K562 (cell line): ENCODE measurements around the gene FAM186B. TPM values are rescaled to one million over a fixed set of nuclear protein-coding genes. Genes with fewer than 3 reads are reported as not detected.

Source experiments
- ATAC-seq: fragments of 200-7000 bp; cut with Tn5 transposase; 3 replicates; pipeline ENCODE4 v1.9.1; 2020; ENCODE audit warnings: moderate library complexity
- BruUV-seq: library from RNA; stranded (reverse); fragments of 400-500 nt; replicated peaks from 2 replicates; lab custom pipeline; 2021; lab: Mats Ljungman, UMichigan
- CTCF ChIA-PET: fragments of 300-600 bp; formaldehyde crosslinking; extraction: SDS; loops from one replicate; lab custom pipeline; 2021; ENCODE audit warnings: low intra/inter-chr PET ratio; lab: Yijun Ruan, JAX
- POLR2A ChIA-PET: fragments of 300-600, 350-650 bp; sonication (Branson Sonifier 250); formaldehyde crosslinking; extraction: SDS; loops from one replicate; lab custom pipeline; 2021; ENCODE audit warnings: antibody characterized with exemption, inconsistent platforms; lab: Yijun Ruan, JAX
- DNase-seq, 4 experiments: peaks; one replicate each; pipeline versions ENCODE4 v3.0.0 to v3.0.0-alpha.2; 2011 to 2018; ENCODE audit warnings: low spot score in 3 of 4, mixed read lengths in 3 of 4; ENCODE audit errors: extremely low read depth in 1 of 4
- FAIRE-seq: peaks from 2 replicates; lab custom pipeline; 2011; peaks lifted over from hg19 to GRCh38; lab: Jason Lieb, UNC
- H2AFZ ChIP-seq: 2 replicates; pipeline ENCODE4 v1.6.0; 2011; ENCODE audit warnings: low read depth, low read length, control low read depth, inconsistent platforms
- H3K27ac ChIP-seq: fragments of 200-600 bp; 3 replicates; pipeline ENCODE4 v1.8.0; 2011; ENCODE audit warnings: low read depth, mild to moderate bottlenecking, control low read depth, inconsistent platforms, low read length, moderate library complexity, mixed read lengths; ENCODE audit errors: extremely low read depth
- H3K27me3 ChIP-seq, 2 experiments: fragments of 300-600 bp in 1 of 2; 2 replicates in 1 of 2; 3 replicates in 1 of 2; pipeline versions ENCODE4 v1.6.0 to v1.8.0; 2011; ENCODE audit warnings: inconsistent platforms in 2 of 2, low read length in 2 of 2, mild to moderate bottlenecking in 1 of 2, mixed read lengths in 1 of 2, moderate library complexity in 1 of 2; ENCODE audit not compliant: control insufficient read depth in 2 of 2, insufficient read depth in 2 of 2
- H3K36me3 ChIP-seq: fragments of 300-600 bp; 3 replicates; pipeline ENCODE4 v1.8.0; 2011; ENCODE audit warnings: mild to moderate bottlenecking, low read length, inconsistent platforms; ENCODE audit not compliant: control insufficient read depth, insufficient read depth
- H3K4me1 ChIP-seq, 2 experiments: fragments of 200-600 bp in 1 of 2; replicated peaks in 1 of 2; 2 replicates in 1 of 2; 3 replicates in 1 of 2; pipeline versions ENCODE4 v1.5.1 to v1.8.0; 2011; ENCODE audit warnings: inconsistent platforms in 2 of 2, low read length in 2 of 2, mild to moderate bottlenecking in 1 of 2, mixed read lengths in 1 of 2, moderate library complexity in 1 of 2; ENCODE audit not compliant: control insufficient read depth in 2 of 2, insufficient read depth in 2 of 2
- H3K4me2 ChIP-seq: 2 replicates; pipeline ENCODE4 v1.6.1; 2011; ENCODE audit warnings: low read length, control low read depth, inconsistent platforms, mixed read lengths; ENCODE audit not compliant: insufficient read depth
- H3K4me3 ChIP-seq: fragments of 200-600 bp; sonication (generic), shearing (Covaris generic); 2 replicates; pipeline ENCODE4 v1.5.1; 2016; ENCODE audit warnings: control low read depth, inconsistent platforms
- H3K79me2 ChIP-seq: fragments of 200-600 bp; 3 replicates; pipeline ENCODE4 v1.8.0; 2011; ENCODE audit warnings: low read length, inconsistent platforms; ENCODE audit not compliant: control insufficient read depth, insufficient read depth
- H3K9ac ChIP-seq, 2 experiments: 2 replicates each; pipeline versions ENCODE4 v1.6.0 to v1.6.1; 2011; ENCODE audit warnings: low read depth in 2 of 2, low read length in 2 of 2, control low read depth in 1 of 2, inconsistent platforms in 1 of 2, mild to moderate bottlenecking in 1 of 2, mixed read lengths in 1 of 2; ENCODE audit not compliant: insufficient read depth in 1 of 2
- H3K9me1 ChIP-seq: one replicate; pipeline ENCODE4 v1.6.0; 2011; ENCODE audit warnings: inconsistent platforms, mild to moderate bottlenecking, low read length, moderate library complexity; ENCODE audit not compliant: control insufficient read depth, insufficient read depth
- H3K9me3 ChIP-seq: replicated peaks from 2 replicates; pipeline ENCODE4 v1.5.1; 2011; ENCODE audit warnings: low read depth, low read length, inconsistent platforms; ENCODE audit not compliant: control insufficient read depth, insufficient read depth
- H4K20me1 ChIP-seq: replicated peaks from 2 replicates; pipeline ENCODE4 v1.6.1; 2011; ENCODE audit warnings: low read length, inconsistent platforms, mixed read lengths; ENCODE audit not compliant: control insufficient read depth, insufficient read depth
- AFF4 ChIP-seq: sonication (generic); formaldehyde crosslinking; IDR thresholded peaks from 2 replicates; pipeline ENCODE4 v1.8.0; 2023; ENCODE audit warnings: mild to moderate bottlenecking, missing genetic modification reagents
- CREM ChIP-seq: IDR thresholded peaks from 2 replicates; pipeline ENCODE4 v1.6.1; 2014; ENCODE audit warnings: antibody characterized with exemption, low read depth
- CXXC5 ChIP-seq: fragments of 250-450 bp; sonication (Bioruptor Pico); IDR thresholded peaks from 2 replicates; pipeline ENCODE4 v1.8.0; 2022; ENCODE audit warnings: inconsistent platforms, mild to moderate bottlenecking, moderate library complexity
- EGR1 ChIP-seq: fragments of 450-650 bp; conservative IDR thresholded peaks from 2 replicates; pipeline ENCODE4 v1.6.1; 2017; ENCODE audit warnings: mild to moderate bottlenecking
- HSF4 ChIP-seq: fragments of 250-450 bp; sonication (Bioruptor Pico); IDR thresholded peaks from 2 replicates; pipeline ENCODE4 v2.1.2; 2022; ENCODE audit warnings: mild to moderate bottlenecking, moderate library complexity, borderline replicate concordance
- KAT7 ChIP-seq: sonication (generic); formaldehyde crosslinking; IDR thresholded peaks from 2 replicates; pipeline ENCODE4 v1.8.0; 2022; ENCODE audit warnings: missing genetic modification reagents, mild to moderate bottlenecking, borderline replicate concordance
- NR2C1 ChIP-seq, 2 experiments: fragments of 450-650 bp; IDR thresholded peaks; 2 replicates each; pipeline ENCODE4 v1.6.1; 2017; ENCODE audit warnings: mild to moderate bottlenecking in 2 of 2, antibody characterized with exemption in 1 of 2, inconsistent platforms in 1 of 2, missing compliant biosample characterization in 1 of 2, missing genetic modification characterization in 1 of 2
- PRDM10 ChIP-seq: fragments of 450-650 bp; IDR thresholded peaks from 2 replicates; pipeline ENCODE4 v1.6.1; 2018; ENCODE audit not compliant: partially characterized antibody
- SMARCE1 ChIP-seq: fragments of 450-650 bp; IDR thresholded peaks from 2 replicates; pipeline ENCODE4 v1.7.1; 2016; ENCODE audit warnings: mild to moderate bottlenecking
- TOE1 ChIP-seq, 2 experiments: fragments of 450-650 bp in 1 of 2; sonication (generic) in 1 of 2; formaldehyde crosslinking in 1 of 2; IDR thresholded peaks; 2 replicates each; pipeline versions ENCODE4 v1.7.1 to v1.8.0; 2016 to 2022; ENCODE audit warnings: borderline replicate concordance in 2 of 2, mild to moderate bottlenecking in 2 of 2, antibody characterized with exemption in 1 of 2, inconsistent platforms in 1 of 2, low read depth in 1 of 2, missing genetic modification reagents in 1 of 2, moderate library complexity in 1 of 2
- WGBS: fragments of 100-300 bp; shearing (Covaris generic); methylation state at CpG from one replicate; pipeline ENCODE4 v1.1.6; 2016; ENCODE audit warnings: low coverage, mixed read lengths; ENCODE audit not compliant: insufficient coverage; ENCODE audit errors: missing lambda C conversion rate; 5-methylcytosine and 5-hydroxymethylcytosine counted together
- in situ Hi-C: fragments of 300-500 bp; cut with MboI; formaldehyde crosslinking; loops from 4 replicates; pipeline ENCODE4 v1.15.0; 2018; ENCODE audit warnings: inconsistent platforms, mixed read lengths
- intact Hi-C: fragments of 100-400 bp; cut with micrococcal nuclease; formaldehyde crosslinking; loops from 2 replicates; pipeline ENCODE4 v1.14.2; 2022
- polyA plus RNA-seq, 8 experiments: library from polyadenylated mRNA; depleted of rRNA in 4 of 8; stranded (reverse) in 5 of 8; unstranded in 3 of 8; fragments of >200 nt; fragmentation: Nextera tagmentation in 2 of 8; fragmentation: Illumina TruSeq in 1 of 8; extraction: Ambion mirVana in 2 of 8; extraction: Trizol in 1 of 8; gene quantifications; 2 replicates each; pipeline versions ENCODE4 v1.2.1 to v1.2.3, GENCODE V29; 2011 to 2014; ENCODE audit warnings: inconsistent platforms in 1 of 8, missing spikeins in 1 of 8
- total RNA-seq, 7 experiments: library from RNA; depleted of rRNA in 6 of 7; stranded (reverse); fragments of >200 nt in 6 of 7; fragmentation: Illumina TruSeq in 2 of 7; extraction: Trizol in 2 of 7; gene quantifications; 2 replicates each; pipeline versions ENCODE4 v1.2.1 to v1.2.3, GENCODE V29; 2011 to 2021; ENCODE audit warnings: low replicate concordance in 1 of 7

FAM186B gene
- total and polyA plus RNA-seq, 9 of the 15 experiments (the other 6 are each of a cell fraction or from before 2014, with no cell fraction given) = 0.07 to 0.42 (median 0.15) TPM

- H3K36me3 ChIP-seq = peaks cover 44% of the 10 kb centered on the region; the same call in 2 of the 3 replicates
- TSS peak; percentile 82 for BruUV-seq
- peak within 1 kb of the TSS; percentile 90 for H3K27ac ChIP-seq
- in situ Hi-C loops = no loop called here
- H3K27me3 ChIP-seq = no peaks in the 10 kb centered on the region
- peak within 1 kb of the TSS; percentile 89 for H2AFZ ChIP-seq
- ATAC-seq = peak; percentile 91
- H3K4me3 ChIP-seq = peak within 1 kb of the TSS; percentile 81
- peak; percentile 96 for FAIRE-seq
- H3K79me2 ChIP-seq = peaks cover 51% of the 10 kb centered on the region
- H3K9ac ChIP-seq = peak within 1 kb of the TSS; percentile 95 to 96
- intact Hi-C loops = no loop called here
- H3K9me3 ChIP-seq = no peaks in the 10 kb centered on the region
- H3K4me1 ChIP-seq = peaks cover 5 to 8% of the 10 kb centered on the region in 2 experiments; a peak in 3 of 5 replicates
- DNase-seq = peak; percentile 96 to 98 (median 98)
- H3K9me1 ChIP-seq = no peaks in the 10 kb centered on the region
- H3K4me2 ChIP-seq = peak within 1 kb of the TSS; percentile 99
- H4K20me1 ChIP-seq = no peaks in the 10 kb centered on the region
- ChIA-PET CTCF (interaction anchor here (0.7 to 1.0 kb wide), 2 partner anchors 13 to 15 kb away, joined by 3 read pairs; no protein-coding TSS in a partner anchor), POLR2A (interaction anchor here (0.9 to 2.4 kb wide), 4 partner anchors 10 to 209 kb away, joined by 3 to 12 read pairs (median 6); no protein-coding TSS in a partner anchor)
- WGBS = under 1% methylated on average over 52 of the region's 54 CpGs
- TF ChIP-seq PRDM10 = peak; percentile 25
- TF ChIP-seq CREM = peak; percentile 87
- peak; percentile 62; the same call in 1 of the 2 replicates for TF ChIP-seq EGR1
- TF ChIP-seq NR2C1 (IDR thresholded peaks at IDR 0.05) = peak; percentile 100
- peak; percentile 100 for TF ChIP-seq NR2C1 (tag; IDR thresholded peaks at IDR 0.05)
- TF ChIP-seq CXXC5 (CRISPR knock-in tag) = peak; percentile 93
- no peak for TF ChIP-seq HSF4 (CRISPR knock-in tag)
- no peak for TF ChIP-seq SMARCE1
- peak; percentile 88 for TF ChIP-seq KAT7 (CRISPR knock-in tag)
- 0 out of 2 replicates have a peak, but pooled peaks have one; percentile 57 for TF ChIP-seq TOE1 (IDR thresholded peaks at IDR 0.05; ENCODE audit: borderline replicate concordance)
- peak; percentile 59; the same call in 1 of the 2 replicates for TF ChIP-seq TOE1 (CRISPR knock-in tag; IDR thresholded peaks at IDR 0.05; ENCODE audit: borderline replicate concordance, low read depth)
- peak; percentile 89 for TF ChIP-seq AFF4 (CRISPR knock-in tag)
Measured at GRCh38 chr12:49567611-49568441, 37.6 kb downstream of the FAM186B start, which contains the start of gene MCRS1. Gene MCRS1, minus strand, starts transcription at chr12:49568142. Its CDS starts 1,411 bp downstream, at chr12:49566731.
